ENCODE measurements around the gene TSPAN9. TPM values are rescaled to one million over a fixed set of nuclear protein-coding genes. Genes with fewer than 3 reads are reported as not detected.

Gene TSPAN9
- total RNA-seq, 1 donor from 2014 or later, result 17.7 TPM

- DNase-seq (ENCODE audit: low read depth), result no peak
- peak; percentile 99 for TF ChIP-seq CTCF (IDR thresholded peaks at IDR 0.05; ENCODE audit: insufficient read depth, low read length, poor library complexity, severe bottlenecking)
- Histone ChIP-seq H3K27me3 (ENCODE audit: control insufficient read depth, insufficient read depth, low read length) (no peaks in the 10 kb centered on the region), H3K36me3 (ENCODE audit: control insufficient read depth, insufficient read depth, low read length) (no peaks in the 10 kb centered on the region), H3K4me3 (ENCODE audit: low read depth, low read length) (no peak overlapping the region)
Observed at GRCh38 chr12:3275171-3276041, 198.2 kb downstream of the TSPAN9 start.

GRCh38 chr12:3276226-3276625, 199.0 kb downstream of the TSPAN9 start:
- Histone ChIP-seq H3K27me3 (ENCODE audit: control insufficient read depth, insufficient read depth, low read length) (no peaks in the 10 kb centered on the region), H3K36me3 (ENCODE audit: control insufficient read depth, insufficient read depth, low read length) (no peaks in the 10 kb centered on the region), H3K4me3 (ENCODE audit: low read depth, low read length) (no peak overlapping the region)
- no peak for TF ChIP-seq CTCF (IDR thresholded peaks at IDR 0.05; ENCODE audit: insufficient read depth, low read length, poor library complexity, severe bottlenecking)
- DNase-seq (ENCODE audit: low read depth), result no peak

DNA sequence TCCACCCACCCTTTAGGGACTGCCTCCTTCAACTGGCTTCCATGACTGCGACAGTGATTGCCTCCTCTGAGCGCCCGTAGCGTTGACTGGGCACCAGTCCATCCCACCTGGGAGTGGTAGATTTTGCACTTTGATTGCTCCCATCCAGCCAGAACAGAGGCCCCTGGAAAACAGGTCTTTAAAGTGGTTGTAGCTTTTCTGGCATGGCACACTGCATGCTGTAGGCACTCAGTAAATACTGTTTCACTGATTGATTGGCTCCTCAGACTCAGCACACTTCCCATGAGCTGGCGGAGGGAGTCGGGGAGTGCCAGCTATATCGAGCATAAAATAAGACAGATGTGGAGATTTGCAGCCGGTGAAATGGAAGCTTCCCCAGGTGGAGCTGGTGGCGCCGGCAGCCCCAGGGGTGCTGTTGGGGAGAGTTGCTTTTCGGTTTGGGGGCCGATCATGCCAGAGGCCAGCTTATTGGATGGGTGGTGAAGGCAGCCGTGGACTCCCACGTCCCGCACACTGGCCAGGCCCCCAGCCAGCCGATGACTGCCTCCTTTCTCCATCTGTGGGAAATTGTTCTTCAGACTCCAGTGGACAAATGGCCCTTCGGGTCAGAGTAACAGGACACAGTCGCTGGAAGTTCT, 200.2 kb downstream of the TSPAN9 start:
- Histone ChIP-seq H3K36me3 (ENCODE audit: control insufficient read depth, insufficient read depth, low read length) (no peaks in the 10 kb centered on the region), H3K4me3 (ENCODE audit: low read depth, low read length) (no peak overlapping the region), H3K27me3 (ENCODE audit: control insufficient read depth, insufficient read depth, low read length) (no peaks in the 10 kb centered on the region)
- no peak for DNase-seq (ENCODE audit: low read depth)
- TF ChIP-seq CTCF (IDR thresholded peaks at IDR 0.05; ENCODE audit: insufficient read depth, low read length, poor library complexity, severe bottlenecking), result no peak

GRCh38 chr12:3278681-3279414, 201.7 kb downstream of the TSPAN9 start:
- no peak for DNase-seq (ENCODE audit: low read depth)
- H3K27me3 ChIP-seq (ENCODE audit: control insufficient read depth, insufficient read depth, low read length), result no peaks in the 10 kb centered on the region
- H3K36me3 ChIP-seq (ENCODE audit: control insufficient read depth, insufficient read depth, low read length), result no peaks in the 10 kb centered on the region
- TF ChIP-seq CTCF (IDR thresholded peaks at IDR 0.05; ENCODE audit: insufficient read depth, low read length, poor library complexity, severe bottlenecking), result no peak
- no peak overlapping the region for H3K4me3 ChIP-seq (ENCODE audit: low read depth, low read length)

- DNase-seq (ENCODE audit: low read depth), result no peak
- TF ChIP-seq CTCF (IDR thresholded peaks at IDR 0.05; ENCODE audit: insufficient read depth, low read length, poor library complexity, severe bottlenecking), result no peak
- no peaks in the 10 kb centered on the region for H3K36me3 ChIP-seq (ENCODE audit: control insufficient read depth, insufficient read depth, low read length)
- no peak overlapping the region for H3K4me3 ChIP-seq (ENCODE audit: low read depth, low read length)
- no peaks in the 10 kb centered on the region for H3K27me3 ChIP-seq (ENCODE audit: control insufficient read depth, insufficient read depth, low read length)
Observed at GRCh38 chr12:3279415-3279780, 202.2 kb downstream of the TSPAN9 start.

Data from kidney epithelial cell (primary cell).